ENCODE data around the gene BACE1-AS.

- TF ChIP-seq SPI1 (IDR thresholded peaks at IDR 0.05; ENCODE audit: low read depth, low read length): no peak
- TF ChIP-seq POLR2AphosphoS5 (IDR thresholded peaks at IDR 0.05; ENCODE audit: low read depth, low read length): no peak
- no peak for TF ChIP-seq POLR2A (IDR thresholded peaks at IDR 0.05; ENCODE audit: low read depth, low read length)
- TF ChIP-seq TAF1 (IDR thresholded peaks at IDR 0.05; ENCODE audit: low read depth, low read length): no peak
- TF ChIP-seq POU2F2 (IDR thresholded peaks at IDR 0.05; ENCODE audit: low read depth, low read length): no peak
These were observed 24.4 kb downstream of the BACE1-AS start for GRCh38 chr11:117315285-117316196.
